ENCODE data around the gene SNRNP40.
"Not testable (repeated sequence)": the region's sequence is repeated elsewhere in the genome, so short reads cannot be mapped to it uniquely, and the experiment has no call there.

Gene SNRNP40

DNA sequence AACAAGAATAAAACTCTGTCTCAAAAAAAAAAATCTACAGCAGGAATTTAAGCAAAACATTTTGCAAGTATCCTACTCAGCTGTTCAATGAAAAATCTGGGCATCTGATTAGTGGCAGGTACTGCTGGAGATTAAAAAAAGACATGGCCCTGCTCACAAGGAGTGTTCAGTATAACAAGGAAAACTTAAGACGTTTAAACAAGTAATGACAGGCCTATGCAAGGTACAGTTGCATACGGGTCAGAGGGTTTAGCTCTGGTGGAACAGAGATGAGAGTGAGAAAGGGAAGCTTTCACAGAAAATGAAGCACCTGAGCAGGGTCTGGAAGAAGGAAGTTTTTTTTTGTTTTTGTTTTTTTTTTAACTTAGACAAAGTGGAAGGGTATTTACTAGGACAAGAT lies 23.0 kb downstream of the SNRNP40 start:
- DNase-seq: no peak

DNA sequence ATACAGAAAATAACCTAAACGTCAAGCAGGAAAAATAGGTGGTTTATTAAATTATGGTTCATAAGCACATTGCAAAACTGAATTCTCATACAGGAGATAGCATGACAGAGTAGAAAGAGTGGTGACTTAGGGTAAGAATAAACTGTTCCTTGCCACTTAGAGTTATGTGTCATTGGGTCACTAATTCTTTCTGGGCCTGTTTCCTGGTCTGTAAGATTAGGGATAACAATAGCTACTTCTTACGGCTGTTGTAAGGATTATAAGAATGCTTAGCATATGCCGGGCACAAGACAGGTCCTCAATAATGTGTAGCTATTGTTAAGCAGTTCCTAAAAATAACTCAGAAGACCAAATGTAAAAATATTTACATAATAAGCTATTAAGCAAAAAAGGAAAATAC lies 24.2 kb downstream of the SNRNP40 start:
- no peak for DNase-seq

DNA sequence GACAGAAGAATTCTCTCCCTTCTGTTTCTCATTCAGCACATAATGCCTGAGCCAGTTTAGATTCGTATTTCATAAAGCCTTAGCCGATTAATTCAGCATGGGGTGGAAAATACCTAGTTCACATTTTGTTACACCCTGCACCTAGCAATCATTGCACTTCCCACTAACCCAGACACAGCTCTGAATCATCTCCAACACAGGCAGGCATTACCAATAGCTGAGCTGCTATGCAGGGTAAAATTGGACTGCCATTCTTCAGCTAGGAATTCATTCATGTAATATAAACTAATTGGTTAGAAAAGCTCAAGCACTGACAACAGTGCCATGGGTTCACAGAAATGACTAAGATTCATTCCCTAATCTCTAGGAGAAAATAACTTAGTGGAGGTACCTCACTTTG lies 30.0 kb downstream of the SNRNP40 start:
- DNase-seq: no peak

DNA sequence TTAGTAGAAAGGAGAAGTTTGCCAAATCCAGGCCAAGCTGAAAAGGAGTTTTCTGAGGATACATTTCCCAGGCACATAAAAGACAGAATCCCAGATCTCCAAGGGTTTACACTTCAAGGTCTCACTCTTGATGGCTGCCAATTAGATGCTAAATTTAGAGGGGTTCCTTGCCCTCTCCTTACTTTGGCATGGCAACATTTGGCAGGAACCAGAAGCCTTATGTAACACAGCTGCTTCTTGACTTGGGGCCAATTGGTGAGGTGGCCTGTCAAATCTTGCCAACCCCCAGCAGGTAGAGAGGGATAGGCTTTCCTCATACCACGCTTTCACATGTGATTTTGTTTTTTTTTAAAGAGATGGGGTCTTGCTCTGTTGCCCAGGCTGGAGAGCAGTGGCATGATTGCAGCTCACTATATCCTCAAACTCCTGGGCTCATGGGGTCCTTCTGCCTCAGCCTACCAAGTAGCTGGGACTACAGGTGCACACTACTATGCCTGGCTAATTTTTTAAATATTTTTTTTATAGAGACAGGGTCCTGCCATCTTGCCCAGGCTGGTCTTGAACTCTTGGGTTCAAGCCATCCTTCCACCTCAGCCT lies 31.7 kb downstream of the SNRNP40 start:
- DNase-seq: no peak

DNA sequence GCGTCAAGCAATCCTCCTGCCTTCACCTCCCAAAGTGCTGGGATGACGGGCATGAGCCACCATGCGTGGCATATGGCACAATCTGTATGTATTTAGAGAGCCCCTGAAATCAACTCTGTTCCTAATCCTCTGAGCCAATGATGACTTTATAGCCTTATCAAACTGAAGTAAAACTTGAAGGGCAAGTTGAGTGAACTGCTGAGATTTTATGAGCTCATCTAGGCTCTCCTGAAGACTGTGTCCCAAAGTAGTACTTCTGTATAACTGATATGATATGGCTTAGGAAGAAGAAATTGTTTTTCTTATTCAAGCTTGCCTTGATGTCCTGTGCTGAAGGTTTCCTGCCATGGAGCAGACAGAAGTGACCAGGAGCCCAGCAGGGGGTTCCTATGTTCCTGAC lies 33.2 kb downstream of the SNRNP40 start:
- no peak for DNase-seq

DNA sequence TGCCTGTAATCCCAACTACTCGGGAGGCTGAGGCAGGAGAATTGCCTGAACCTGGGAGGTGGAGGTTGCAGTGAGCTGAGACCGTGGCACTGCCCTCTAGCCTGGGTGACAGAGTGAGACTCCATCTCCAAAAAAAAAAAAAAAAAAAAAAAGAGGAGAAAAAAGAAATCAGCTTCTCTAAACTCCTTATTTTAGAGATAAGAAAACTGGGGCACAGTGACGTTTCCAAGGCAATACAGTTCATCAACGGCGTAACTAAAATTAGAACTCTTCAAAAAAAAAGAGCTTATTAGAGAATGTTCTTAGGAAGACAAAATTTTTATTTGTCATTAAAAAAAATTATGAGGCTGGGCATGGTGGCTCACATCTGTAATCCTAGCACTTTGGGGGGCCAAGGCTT lies 34.2 kb downstream of the SNRNP40 start:
- DNase-seq: not testable (repeated sequence)

DNA sequence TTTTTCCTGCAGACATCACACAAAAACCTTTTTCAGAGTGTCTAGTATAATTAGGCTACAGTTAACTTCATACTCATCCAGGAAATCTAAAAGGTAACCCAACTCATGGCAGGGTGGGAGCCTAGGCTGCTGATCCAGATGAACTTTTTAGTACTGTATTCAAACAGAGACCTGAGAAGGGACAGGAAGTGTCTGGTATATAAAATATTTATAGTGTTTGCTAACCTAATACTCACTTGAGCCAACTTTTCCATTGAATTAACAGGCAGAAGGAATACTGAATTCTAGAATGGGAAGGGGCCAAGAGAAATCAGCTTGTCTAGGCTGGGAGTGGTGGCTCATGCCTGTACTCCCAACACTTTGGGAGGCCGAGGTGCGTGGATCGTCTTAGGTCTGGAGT lies 34.7 kb downstream of the SNRNP40 start:
- no peak for DNase-seq

DNA sequence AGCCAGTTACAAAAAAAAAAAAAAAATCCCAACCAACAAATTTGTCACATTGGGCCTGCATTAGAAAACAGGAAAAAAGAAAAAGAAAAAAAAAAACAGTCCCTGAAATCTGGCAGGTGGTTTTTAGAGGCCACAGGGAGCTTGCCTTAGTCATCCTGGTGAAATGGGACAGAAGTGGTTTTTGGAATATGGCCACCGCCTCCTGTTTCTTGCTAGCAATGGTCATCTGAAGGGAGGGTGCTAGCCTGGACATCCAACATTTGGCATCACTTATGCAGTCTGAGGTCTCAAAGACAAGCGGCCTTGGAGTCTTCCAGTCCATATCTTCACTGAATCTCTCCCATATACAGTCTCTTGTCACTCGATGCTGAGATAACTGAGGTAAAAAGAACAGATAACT lies 36.8 kb downstream of the SNRNP40 start:
- DNase-seq: no peak

DNA sequence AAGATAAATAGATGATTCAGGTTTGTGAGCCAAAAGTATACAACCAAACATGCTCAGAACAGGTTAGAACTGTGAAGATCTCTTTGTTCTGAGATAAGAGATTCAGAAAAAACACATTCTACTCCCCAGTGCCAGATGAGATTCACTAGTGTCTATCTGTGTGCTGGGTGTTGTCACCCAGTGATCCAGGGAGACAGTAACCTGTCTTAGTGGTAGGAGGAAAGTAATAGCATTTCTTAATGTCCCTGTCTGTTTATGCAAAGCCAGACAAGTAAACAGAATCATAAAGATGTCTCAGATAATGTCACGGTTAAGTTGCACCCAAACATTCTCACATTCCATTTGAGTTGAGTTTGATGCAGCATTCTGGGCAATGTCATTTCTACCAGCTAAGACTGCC lies 38.0 kb downstream of the SNRNP40 start:
- DNase-seq: no peak

DNA sequence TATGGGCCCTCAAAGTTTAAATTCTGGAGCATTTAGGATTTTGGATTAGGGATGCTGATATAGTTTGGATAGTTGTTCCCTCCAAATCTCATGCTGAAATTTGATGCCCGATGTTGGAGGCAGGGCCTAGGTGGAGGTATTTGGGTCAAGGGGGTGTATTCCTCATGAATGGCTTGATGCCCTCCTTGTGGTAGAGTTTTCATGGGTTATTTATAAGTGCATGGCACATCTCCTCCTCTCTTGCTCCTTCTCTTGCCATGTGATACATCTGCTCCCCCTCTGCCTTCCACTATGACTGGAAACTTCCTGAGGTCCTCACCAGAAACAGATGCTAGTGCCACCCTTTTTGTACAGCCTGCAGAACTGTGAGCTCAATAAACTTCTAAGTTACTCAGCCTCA lies 39.4 kb downstream of the SNRNP40 start:
- DNase-seq: no peak

DNA sequence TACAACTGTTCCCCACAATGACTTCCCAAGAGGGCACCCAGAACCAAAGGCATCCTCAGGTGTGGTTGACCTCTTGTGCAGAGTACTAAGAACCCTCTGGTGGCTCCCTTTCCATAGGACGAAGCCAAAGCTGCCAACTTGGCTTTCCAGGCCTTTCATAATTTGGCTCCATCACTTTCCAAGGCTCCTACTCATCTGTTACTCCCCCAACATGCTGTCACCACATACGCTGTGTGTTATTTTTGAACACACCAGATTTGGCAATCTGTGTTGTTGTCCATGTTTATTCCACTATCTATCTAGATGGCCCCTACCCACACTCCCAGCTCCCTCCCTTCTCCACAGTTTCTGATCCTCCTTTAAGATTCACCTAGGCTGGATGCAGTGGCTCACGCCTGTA lies 46.7 kb downstream of the SNRNP40 start:
- no peak for DNase-seq

DNA sequence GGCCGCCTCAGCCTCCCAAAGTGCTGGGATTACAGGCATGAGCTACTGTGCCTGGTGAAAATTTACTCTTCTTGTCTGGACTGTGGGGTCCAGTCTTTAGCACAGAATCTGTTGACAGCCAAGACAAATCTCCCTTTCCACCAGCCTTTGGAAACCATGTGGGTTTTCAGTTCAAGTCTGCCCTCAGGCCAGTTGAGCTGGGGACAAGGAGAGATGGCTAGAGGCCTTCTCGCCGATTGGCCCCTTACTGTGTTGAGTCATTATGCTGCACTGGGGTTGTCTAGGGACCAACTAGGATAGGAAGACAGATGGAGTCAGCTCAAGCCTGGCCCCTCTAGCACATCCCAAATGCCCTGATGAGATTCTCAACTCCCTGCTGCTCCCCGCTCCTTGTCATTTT lies 48.3 kb downstream of the SNRNP40 start:
- no peak for DNase-seq

DNA sequence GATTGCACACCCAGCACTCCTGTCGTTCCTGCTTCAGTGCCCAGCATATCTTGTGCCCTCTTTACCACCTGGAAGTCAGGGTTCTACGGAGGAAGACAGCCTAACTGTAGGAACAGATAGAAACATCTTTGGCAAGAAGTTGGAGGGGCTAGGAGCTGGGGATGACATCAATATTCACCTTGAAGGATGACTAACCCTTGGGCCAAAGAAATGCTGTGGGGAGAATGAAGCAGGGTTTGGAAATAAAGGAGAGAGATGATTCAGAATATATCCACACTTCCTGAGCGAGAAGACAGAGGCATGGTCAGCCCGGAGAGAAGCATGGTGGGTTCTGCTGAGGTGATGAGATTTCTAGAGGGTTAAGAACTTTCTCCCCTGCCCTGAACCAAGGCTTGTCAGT lies 52.3 kb downstream of the SNRNP40 start:
- DNase-seq: no peak

DNA sequence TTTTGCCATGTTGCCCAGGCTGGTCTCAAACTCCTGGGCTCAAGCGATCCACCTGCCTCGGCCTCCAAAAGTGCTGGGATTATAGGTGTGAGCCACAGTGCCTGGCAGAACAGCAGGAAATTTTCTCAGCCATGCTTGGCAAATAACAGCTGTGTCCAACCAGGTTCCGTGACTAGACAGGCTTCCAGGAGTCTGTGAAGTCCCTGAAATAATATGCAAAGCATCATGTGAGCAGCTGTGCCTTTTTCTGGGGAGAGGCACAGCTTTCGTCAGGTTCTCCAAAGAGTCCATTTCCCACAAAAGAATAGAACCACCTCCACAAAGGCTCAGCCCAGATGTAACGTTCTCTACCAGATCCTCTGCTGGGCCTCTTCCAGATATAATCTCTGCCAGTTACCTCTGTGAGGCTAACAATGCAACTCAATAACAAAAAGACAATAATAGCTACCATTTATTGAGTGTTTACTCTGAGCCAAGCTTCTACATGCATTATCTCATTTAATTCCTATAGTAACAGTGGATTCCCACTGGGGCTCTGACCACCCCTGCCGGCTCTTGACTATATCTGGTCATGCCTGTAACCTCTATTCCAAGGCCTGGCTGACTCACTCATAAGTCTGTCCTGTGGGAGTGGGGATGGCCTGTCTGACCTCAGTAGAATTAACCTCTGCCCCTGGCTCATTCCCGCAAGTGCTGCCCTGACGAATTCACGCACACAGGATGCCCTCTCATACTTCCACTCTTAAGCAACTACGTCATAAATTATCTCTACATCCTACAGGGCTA lies 52.9 kb downstream of the SNRNP40 start:
- DNase-seq: no peak

DNA sequence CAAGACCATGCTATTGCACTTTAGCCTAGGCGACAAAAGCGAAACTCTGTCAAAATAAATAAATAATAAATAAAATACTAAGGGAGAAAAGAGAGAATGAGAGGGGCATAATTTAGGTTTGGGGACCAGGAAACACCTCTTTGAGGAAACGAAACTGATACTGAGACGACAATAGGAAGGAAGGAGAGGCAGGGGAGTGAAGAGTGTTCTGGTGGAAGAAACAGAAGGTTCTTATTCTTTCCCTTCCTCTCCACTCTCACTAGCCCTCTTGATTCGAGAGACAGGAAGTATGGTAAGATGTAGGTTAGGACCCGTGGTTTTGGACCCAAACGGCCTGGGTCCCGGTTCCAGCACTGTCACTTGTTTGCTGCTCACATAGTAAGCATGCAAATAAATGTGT lies 55.3 kb downstream of the SNRNP40 start:
- DNase-seq: no peak

DNA sequence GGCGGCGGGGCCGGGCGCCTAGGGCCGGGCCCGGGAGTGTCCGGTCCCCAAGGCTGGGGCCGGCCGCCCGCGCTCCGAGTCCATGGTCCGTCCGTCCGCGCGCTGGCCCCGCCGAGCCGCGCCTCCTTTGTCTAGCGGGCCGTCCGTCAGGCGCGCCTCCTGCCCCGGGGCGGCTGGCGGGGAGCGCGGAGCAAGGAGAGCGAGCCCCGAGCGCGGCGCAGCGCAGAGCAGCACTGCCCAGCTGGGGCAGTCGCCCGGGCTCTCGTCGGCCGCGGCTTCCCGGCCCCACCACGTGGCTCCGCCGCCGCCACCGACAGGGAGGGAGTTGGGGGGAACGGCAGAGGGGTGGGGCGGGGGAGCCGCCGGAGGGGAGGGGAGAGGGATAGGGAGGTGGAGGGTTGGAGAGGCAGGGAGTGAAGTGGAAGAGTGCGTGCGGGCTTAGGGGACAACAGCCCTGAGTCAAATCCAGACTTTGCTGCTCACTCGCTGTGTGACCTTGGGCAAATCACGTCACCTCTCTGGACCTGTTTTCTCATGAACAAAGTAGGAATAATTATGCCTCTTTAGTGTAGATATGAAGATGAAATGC lies 56.8 kb downstream of the SNRNP40 start, which contains the start of gene NKAIN1:
Gene NKAIN1 (minus strand): TSS at position 235 of the 589 bp plus-strand sequence. CDS start 340 bp downstream, outside the sequence.
- no peak for DNase-seq

DNA sequence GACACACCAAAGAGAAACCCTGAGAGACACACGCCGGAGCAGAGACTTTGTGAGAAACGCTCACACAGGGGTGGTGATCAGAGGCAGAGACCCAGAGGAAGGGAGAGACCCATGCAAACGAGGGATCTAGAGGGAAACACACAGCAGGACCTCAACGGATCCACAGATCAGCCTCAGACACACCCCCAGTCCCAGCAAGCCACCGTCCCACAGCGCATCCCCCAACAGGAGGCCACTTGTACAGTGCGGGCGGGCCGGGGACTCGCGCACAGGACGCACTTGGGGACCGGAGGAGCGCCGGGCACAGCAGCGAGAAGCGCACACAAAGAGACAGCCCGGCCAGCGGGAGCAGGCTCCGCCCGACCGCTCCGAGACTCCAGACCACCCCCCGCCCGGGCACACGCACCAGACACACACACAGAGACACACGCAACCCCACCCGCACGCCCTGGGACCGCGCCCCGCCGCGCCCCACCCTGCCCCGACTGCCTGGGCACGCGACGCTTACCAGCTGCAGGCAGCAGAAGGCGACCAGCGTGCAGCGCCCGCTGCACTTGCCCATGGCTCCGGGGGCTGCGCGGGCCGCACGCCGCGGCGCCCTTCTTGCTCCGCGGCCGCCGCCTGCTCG lies 57.5 kb downstream of the SNRNP40 start:
- DNase-seq: no peak

DNA sequence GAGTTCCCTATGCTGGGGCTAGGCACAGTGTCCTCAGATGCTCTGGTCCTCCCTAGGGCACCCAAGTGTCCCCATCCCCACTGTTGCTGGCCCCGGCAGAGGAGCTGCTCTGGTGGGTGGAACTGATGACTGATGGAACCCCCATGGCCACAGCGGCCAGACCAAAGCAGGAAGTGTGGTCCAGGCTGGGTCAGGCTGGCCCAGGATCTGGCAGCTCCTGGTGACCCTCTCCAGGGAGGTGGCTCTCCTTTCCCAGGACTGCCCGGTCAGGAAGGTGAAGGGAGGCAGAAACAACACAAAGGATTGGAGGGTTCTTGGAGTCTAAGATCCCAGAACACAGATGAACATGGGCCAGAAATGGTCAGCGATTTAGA lies 58.0 kb downstream of the SNRNP40 start:
- DNase-seq: no peak

DNA sequence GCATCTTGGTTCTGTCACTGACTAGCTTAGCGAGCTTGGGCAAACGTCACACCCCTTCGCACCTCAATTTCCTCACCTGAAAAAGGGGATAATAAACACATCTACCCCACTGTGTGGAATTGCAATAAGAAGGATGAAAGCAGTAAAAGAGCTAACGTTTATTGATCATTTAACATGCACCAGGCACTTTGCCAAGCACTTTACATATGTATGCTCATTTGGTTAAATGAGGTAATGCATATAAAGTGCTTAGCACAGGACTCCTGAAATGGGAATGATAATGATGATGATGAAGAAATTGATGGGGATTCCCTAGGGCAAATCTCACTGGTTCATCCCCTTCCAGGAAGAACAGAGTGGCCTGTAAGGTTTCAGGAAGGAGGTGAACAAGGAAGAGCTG lies 61.7 kb downstream of the SNRNP40 start:
- no peak for DNase-seq

DNA sequence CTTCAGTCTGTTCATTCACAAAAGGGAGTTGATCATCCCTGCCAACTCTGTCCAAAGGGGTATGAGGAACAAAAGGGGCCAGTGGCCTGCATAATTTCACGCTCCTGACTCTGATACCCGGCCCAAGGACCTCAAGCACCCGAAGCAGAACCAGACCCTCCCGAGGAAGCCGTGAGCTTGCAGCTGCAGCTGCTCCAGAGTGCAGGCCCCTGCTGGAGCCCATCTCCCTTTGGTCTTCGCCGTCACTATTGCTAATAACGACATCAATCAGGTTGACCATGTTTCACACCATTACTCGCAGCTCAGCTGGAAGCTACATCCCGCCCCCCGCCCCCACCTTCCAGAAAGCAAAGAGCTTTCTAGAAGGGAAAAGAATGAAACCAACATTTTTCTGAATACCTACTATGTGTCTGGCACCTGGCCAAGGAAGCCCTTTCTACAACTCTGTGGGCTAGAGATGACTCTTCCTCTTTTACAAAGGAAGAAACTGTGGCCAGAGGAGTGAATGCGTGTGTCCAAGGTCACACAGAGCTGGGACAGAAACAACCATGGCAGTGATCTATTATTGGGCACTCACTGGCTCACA lies 62.4 kb downstream of the SNRNP40 start:
- DNase-seq: no peak

DNA sequence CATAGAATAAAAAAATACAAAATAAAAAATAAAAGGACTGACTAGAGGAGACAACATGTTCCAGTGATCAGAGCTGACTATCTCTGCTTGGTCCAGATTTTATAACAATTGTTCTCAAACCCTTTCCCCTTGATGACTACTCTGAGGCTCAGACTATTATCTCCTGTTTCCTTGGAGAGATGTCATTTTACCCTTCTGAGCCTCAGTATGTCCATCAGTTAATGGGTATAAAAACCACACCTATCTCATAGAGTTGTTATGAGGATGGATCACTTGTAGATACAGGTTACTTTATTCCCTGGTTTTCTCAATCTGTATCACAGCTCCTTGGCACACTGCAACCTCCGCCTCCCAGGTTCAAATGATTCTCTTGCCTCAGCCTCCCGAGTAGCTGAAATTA lies 63.9 kb downstream of the SNRNP40 start:
- DNase-seq: no peak

DNA sequence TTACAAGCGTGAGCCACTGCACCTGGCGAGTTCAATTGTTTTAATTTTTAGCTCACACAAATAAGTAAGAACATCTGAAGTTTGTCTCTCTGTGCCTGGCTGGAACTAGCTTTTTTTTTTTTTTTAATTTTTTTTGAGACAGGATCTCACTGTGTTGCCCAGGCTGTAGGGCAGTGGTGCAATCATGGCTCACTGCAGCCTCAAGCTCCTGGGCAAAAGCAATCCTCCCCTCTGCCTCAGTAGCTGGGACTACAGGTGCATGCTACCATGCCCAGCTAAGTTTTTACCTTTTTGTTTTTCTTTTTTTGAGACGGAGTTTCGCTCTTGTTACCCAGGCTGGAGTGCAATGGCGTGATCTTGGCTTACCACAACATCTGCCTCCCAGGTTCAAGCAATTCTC lies 64.8 kb downstream of the SNRNP40 start:
- no peak for DNase-seq

DNA sequence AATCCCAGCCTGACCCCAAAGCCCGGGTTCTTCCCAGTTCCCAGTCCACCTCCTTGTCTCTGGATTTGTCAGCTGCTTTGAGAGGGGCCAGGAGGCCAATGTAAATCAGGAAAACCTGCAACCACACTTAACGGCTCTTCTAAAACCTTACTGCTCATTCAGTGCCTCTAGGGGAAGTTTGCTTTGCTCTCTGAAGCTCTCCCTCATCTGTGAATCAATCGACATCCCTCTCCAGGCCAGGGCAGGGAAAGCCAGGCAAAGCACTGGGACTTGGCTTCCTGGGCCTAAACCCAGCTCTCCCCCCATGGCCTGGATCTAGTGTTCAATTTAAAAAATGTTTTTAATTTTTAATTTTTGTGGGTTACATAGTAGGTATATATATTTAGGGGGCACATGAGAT lies 66.2 kb downstream of the SNRNP40 start:
- DNase-seq: no peak

DNA sequence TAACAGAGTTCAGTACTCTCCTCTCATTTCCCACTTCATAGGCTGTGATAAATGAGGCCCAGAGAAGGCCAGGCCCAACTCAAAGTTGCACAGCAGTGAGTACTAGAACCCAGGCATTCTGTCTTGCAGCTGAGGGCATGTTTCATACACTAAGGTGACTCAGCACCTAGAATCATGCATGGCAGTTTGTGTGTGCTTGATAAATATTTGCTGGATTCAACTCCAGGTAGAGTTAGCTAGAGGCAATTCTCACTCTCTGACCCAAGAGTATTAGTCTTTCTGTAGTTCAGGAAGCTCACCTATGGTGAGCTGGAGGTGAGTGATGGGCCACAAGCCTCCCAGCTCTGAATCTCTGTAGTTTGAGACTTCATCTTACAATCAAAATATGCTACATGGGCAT lies 67.6 kb downstream of the SNRNP40 start:
- no peak for DNase-seq
